ENCODE data around the gene KLF6. TPM values are rescaled to one million over a fixed set of nuclear protein-coding genes. Genes with fewer than 3 reads are reported as not detected.

KLF6 gene
- total and polyA plus RNA-seq, 9 of the 15 experiments (the other 6 are each of a cell fraction or from before 2014, with no cell fraction given), result 3.2 to 23.9 (median 8.0) TPM

- TF ChIP-seq ZBTB40 (IDR thresholded peaks at IDR 0.05), result peak; percentile 6; the same call in 1 of the 2 replicates
- no peak for TF ChIP-seq ZBTB40 (CRISPR knock-in tag; IDR thresholded peaks at IDR 0.05)
- no peak for TF ChIP-seq JUND (IDR thresholded peaks at IDR 0.05; ENCODE audit: borderline replicate concordance, low read depth, low read length)
- no peak for TF ChIP-seq JUND (tag; IDR thresholded peaks at IDR 0.05; ENCODE audit: borderline replicate concordance, low read depth, low read length)
- peak; percentile 71; the same call in 1 of the 2 replicates for TF ChIP-seq HBP1 (CRISPR knock-in tag; IDR thresholded peaks at IDR 0.05)
- TF ChIP-seq SUPT5H (IDR thresholded peaks at IDR 0.05), result 0 out of 2 replicates have a peak, but pooled peaks have one; percentile 10
- no peak for TF ChIP-seq CHD4 (IDR thresholded peaks at IDR 0.05; ENCODE audit: insufficient read depth, insufficient replicate concordance, low read depth, low read length, poor library complexity, severe bottlenecking)
- no peak for TF ChIP-seq ETV5 (CRISPR knock-in tag; IDR thresholded peaks at IDR 0.05; ENCODE audit: low read depth)
- TF ChIP-seq PTBP1 (IDR thresholded peaks at IDR 0.05; ENCODE audit: low read depth, low read length), result 0 out of 2 replicates have a peak, but pooled peaks have one; percentile 46
- no peak for TF ChIP-seq YY1 (IDR thresholded peaks at IDR 0.05; ENCODE audit: borderline replicate concordance in 1 of 3, control insufficient read depth in 1 of 3, extremely low read depth in 1 of 3, insufficient read depth in 3 of 3, insufficient read length in 1 of 3, insufficient replicate concordance in 2 of 3, low read depth in 1 of 3, low read length in 2 of 3)
- TF ChIP-seq GATAD2A (IDR thresholded peaks at IDR 0.05), result 0 out of 2 replicates have a peak, but pooled peaks have one; percentile 40
Observed at GRCh38 chr10:3786295-3787015, 1.4 kb upstream of the KLF6 start (continued).

Measured in K562 (cell line).